GM12872 (cell line): Measurements from ENCODE around the gene KRTAP4-16.
"Not testable (repeated sequence)": the region's sequence is repeated elsewhere in the genome, so short reads cannot be mapped to it uniquely, and the experiment has no call there.

ENCODE experiments used
- TF ChIP-seq, protein P1 (sequence below): IDR thresholded peaks from 3 replicates; pipeline ENCODE4 v1.5.1; 2011; ENCODE audit warnings: low read depth, mild to moderate bottlenecking, low read length, moderate library complexity; ENCODE audit not compliant: insufficient read depth

Gene KRTAP4-16

DNA sequence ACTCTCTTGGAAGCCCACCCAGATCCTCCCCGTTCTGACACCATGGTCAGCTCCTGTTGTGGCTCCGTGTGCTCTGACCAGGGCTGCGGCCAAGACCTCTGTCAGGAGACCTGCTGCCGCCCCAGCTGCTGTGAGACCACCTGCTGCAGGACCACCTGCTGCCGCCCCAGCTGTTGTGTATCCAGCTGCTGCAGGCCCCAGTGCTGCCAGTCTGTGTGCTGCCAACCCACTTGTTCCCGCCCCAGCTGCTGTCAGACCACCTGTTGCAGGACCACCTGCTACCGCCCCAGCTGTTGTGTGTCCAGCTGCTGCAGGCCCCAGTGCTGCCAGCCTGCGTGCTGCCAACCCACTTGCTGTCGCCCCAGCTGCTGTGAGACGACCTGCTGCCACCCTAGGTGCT, 3.3 kb upstream of the KRTAP4-16 start, which contains the start of gene KRTAP4-9:
Gene KRTAP4-9 (plus strand): TSS at position 43 of the 400 bp plus-strand sequence. CDS start 0 bp downstream, at position 43.
- TF ChIP-seq, protein P1, sequence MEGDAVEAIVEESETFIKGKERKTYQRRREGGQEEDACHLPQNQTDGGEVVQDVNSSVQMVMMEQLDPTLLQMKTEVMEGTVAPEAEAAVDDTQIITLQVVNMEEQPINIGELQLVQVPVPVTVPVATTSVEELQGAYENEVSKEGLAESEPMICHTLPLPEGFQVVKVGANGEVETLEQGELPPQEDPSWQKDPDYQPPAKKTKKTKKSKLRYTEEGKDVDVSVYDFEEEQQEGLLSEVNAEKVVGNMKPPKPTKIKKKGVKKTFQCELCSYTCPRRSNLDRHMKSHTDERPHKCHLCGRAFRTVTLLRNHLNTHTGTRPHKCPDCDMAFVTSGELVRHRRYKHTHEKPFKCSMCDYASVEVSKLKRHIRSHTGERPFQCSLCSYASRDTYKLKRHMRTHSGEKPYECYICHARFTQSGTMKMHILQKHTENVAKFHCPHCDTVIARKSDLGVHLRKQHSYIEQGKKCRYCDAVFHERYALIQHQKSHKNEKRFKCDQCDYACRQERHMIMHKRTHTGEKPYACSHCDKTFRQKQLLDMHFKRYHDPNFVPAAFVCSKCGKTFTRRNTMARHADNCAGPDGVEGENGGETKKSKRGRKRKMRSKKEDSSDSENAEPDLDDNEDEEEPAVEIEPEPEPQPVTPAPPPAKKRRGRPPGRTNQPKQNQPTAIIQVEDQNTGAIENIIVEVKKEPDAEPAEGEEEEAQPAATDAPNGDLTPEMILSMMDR, result not testable (repeated sequence)

DNA sequence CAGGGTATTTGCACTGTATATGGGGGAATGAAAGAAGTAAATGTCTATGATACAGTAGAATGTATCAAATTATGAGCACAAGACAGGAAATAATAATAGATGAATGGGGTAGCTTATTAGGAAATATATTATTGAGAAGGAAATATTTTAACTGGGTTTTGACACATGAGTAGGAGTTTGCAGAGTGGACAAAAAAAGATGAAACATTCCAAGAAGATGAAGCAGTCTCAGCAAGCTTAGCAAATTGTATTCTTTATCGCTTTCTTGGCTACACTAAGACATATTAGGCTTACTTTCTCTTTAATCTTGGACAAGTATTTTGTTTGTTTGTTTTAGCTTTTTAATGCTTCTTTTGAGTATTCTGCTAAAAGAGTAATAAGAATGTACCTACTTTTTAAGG, 1.9 kb upstream of the KRTAP4-16 start:
- TF ChIP-seq, protein P1, result no peak

DNA sequence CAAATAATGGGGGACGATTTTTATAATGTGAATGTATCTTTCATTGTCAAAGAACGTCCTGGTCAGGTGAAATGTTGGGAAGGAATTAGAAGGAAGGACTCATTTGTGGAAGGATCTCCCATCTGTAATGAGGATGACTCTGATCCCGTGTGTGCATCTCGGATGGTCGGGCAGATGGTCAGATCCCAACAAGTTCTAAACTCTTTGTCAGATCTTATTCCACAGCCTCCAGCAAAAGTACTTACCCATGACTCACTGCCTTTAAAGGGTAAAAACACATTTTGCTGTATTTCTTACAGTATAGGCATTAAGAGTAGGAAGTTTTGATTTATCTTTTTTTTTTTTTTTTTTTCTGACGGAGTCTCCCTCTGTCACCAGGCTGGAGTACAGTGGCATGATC, 3.5 kb downstream of the KRTAP4-16 start:
- TF ChIP-seq, protein P1, result no peak

DNA sequence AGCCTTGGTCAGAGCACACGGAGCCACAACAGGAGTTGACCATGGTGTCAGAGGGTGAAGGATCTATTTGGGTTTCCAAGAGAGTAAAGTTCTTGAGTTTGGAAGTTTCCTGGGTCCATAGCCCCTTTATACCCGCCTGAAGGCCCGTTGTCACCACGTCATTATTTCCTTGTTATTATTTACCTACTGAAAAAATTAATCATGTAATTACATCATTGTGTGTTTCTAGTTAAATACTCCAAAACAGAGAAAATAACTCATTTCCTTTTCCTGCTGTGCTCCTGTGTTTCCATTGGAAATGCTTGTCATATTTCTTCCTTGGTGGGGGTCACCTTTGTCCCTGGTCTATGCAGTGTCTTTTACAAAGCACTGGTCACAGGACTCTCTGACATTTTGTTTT, 4.0 kb downstream of the KRTAP4-16 start, which contains the start of gene KRTAP4-8:
Gene KRTAP4-8 (minus strand): TSS at position 101 of the 400 bp plus-strand sequence. CDS start 58 bp downstream, at position 43.
- TF ChIP-seq, protein P1, result no peak

DNA sequence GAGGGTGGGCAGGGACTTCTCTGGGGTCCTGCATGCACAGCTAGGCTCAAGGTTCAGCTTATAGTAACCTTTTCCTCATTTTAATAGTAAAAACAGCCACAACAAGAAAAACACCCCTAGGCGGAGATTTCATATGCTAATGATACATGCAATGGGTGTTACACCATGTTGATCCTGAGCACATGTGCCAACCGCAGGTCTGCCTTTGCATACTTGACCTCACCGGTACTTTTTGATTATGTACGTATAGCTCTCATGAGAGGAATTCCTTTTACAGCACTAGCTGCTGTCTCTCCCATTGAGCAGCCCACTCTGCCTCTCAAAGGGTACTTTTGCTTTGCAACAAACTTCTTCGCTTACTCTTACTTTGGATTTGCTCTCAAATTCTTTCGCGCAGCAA, 6.0 kb downstream of the KRTAP4-16 start:
- TF ChIP-seq, protein P1, result no peak

DNA sequence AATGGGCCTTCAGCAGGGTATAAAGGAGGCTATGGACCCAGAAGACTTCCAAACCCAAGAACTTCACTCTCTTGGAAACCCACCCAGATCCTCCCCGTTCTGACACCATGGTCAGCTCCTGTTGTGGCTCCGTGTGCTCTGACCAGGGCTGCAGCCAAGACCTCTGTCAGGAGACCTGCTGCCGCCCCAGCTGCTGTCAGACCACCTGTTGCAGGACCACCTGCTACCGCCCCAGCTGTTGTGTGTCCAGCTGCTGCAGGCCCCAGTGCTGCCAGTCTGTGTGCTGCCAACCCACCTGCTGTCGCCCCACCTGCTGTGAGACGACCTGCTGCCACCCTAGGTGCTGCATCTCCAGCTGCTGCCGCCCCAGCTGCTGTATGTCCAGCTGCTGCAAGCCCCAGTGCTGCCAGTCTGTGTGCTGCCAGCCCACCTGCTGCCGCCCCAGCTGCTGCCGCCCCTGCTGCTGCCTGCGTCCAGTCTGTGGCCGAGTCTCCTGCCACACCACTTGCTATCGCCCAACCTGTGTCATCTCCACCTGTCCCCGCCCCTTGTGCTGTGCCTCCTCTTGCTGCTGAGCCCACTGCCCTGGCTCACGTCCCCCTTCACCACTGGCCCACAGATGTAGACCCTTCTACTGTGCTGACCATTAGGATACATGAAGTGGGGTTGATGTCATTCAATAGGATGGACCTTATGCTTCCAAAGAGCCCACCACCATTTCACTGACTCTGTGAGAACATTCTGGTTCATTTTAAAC, 17.7 kb downstream of the KRTAP4-16 start, which contains the start of gene KRTAP4-7:
Gene KRTAP4-7 (plus strand): TSS at position 51 of the 757 bp plus-strand sequence. CDS start 57 bp downstream, at position 108.
- TF ChIP-seq, protein P1, result not testable (repeated sequence)

DNA sequence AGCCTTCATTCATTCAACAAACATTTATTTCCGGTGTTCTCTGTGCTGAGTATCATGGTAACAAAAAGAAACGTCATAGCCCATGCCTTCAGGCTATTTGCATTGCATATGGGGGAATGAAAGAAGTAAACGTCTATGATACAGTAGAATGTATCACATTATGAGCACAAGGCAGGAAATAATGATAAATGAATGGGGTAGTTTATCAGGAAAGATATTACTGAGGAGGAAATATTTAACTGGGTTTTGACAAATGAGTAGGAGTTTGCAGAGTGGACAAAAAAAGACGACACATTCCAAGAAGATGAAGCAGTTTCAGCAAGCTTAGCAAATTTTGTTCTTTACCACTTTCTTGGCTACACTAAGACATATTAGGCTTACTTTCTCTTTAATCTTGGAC, 19.4 kb downstream of the KRTAP4-16 start:
- TF ChIP-seq, protein P1, result no peak
